CD4-positive, alpha-beta T cell (primary cell): ENCODE data around the gene MITF. TPM values are rescaled to one million over a fixed set of nuclear protein-coding genes. Genes with fewer than 3 reads are reported as not detected.
"Not testable (repeated sequence)": the region's sequence is repeated elsewhere in the genome, so short reads cannot be mapped to it uniquely, and the experiment has no call there.

Experiments used
- ATAC-seq: fragments of 200-7000 bp; cut with Tn5 transposase; one replicate; pipeline ENCODE4 v1.10.0; 2022; ENCODE audit warnings: mild to moderate bottlenecking; ENCODE audit not compliant: poor library complexity
- CTCF ChIA-PET: fragments of 350-600 bp; sonication (Branson Sonifier 250); formaldehyde crosslinking; loops from one replicate; lab custom pipeline; 2021; ENCODE audit warnings: antibody characterized with exemption, inconsistent platforms; lab: Charles Lee
- POLR2A ChIA-PET: fragments of 350-600 bp; sonication (Branson Sonifier 250); formaldehyde crosslinking; loops from one replicate; lab custom pipeline; 2021; ENCODE audit warnings: antibody characterized with exemption, inconsistent platforms; lab: Charles Lee
- DNase-seq, 14 experiments: peaks; one replicate each; pipeline ENCODE4 v3.0.0-alpha.2; 2013 to 2020; ENCODE audit warnings: mixed read lengths in 2 of 14
- H3K27ac ChIP-seq, 2 donors: one replicate each; pipeline versions ENCODE4 v1.5.1 to v1.7.0; 2013; ENCODE audit warnings: low read length in 2 of 2, low read depth in 1 of 2, mild to moderate bottlenecking in 1 of 2
- H3K27me3 ChIP-seq, 2 experiments: 1 replicate in 1 of 2; 2 replicates in 1 of 2; pipeline versions ENCODE4 v1.6.1 to v1.7.0; 2013; ENCODE audit warnings: low read length in 2 of 2, control low read depth in 1 of 2, mild to moderate bottlenecking in 1 of 2, moderate library complexity in 1 of 2; ENCODE audit not compliant: insufficient read depth in 2 of 2, control insufficient read depth in 1 of 2
- H3K36me3 ChIP-seq: one replicate; pipeline ENCODE4 v1.6.1; 2013; ENCODE audit warnings: low read length, control low read depth; ENCODE audit not compliant: insufficient read depth
- H3K4me1 ChIP-seq: one replicate; pipeline ENCODE4 v1.6.1; 2013; ENCODE audit warnings: low read length, control low read depth; ENCODE audit not compliant: insufficient read depth
- H3K4me3 ChIP-seq: one replicate; pipeline ENCODE4 v1.5.1; 2013; ENCODE audit warnings: mild to moderate bottlenecking, low read length, moderate library complexity
- H3K9me3 ChIP-seq, 2 experiments: 1 replicate in 1 of 2; 2 replicates in 1 of 2; pipeline versions ENCODE4 v1.6.1 to v1.7.0; 2013; ENCODE audit warnings: low read length in 2 of 2, mild to moderate bottlenecking in 2 of 2, control low read depth in 1 of 2, moderate library complexity in 1 of 2; ENCODE audit not compliant: control insufficient read depth in 1 of 2, insufficient read depth in 1 of 2
- H3K27ac Mint-ChIP-seq: one replicate; pipeline ENCODE4 v1.8.0; 2020; ENCODE audit warnings: mixed read lengths
- H3K27me3 Mint-ChIP-seq: one replicate; pipeline ENCODE4 v1.8.0; 2021; ENCODE audit warnings: mixed read lengths
- H3K36me3 Mint-ChIP-seq: one replicate; pipeline ENCODE4 v1.8.0; 2021; ENCODE audit warnings: low read depth, mixed read lengths
- H3K4me1 Mint-ChIP-seq: one replicate; pipeline ENCODE4 v1.8.0; 2021; ENCODE audit warnings: low read depth, mixed read lengths
- H3K4me3 Mint-ChIP-seq: one replicate; pipeline ENCODE4 v1.8.0; 2020; ENCODE audit warnings: mild to moderate bottlenecking, mixed read lengths
- H3K9me3 Mint-ChIP-seq: one replicate; pipeline ENCODE4 v1.8.0; 2020; ENCODE audit warnings: mixed read lengths
- intact Hi-C, 2 experiments: fragments of 100-400 bp; cut with DNase I in 1 of 2; cut with micrococcal nuclease in 1 of 2; formaldehyde crosslinking; loops; one replicate each; pipeline versions ENCODE4 v1.15.1 to v1.9.0; 2023 to 2025; cut with DNase I, micrococcal nuclease
- total RNA-seq, 174 experiments: library from RNA in 2 of 174; stranded (reverse) in 2 of 174; gene quantifications; one replicate each; pipeline ENCODE4 v1.2.3 and lab custom pipeline; 2021 to 2026
- TF ChIP-seq, protein P1 (sequence below): fragments of 200-600 bp; IDR thresholded peaks from one replicate; pipeline ENCODE4 v1.8.0; 2022; ENCODE audit warnings: antibody characterized with exemption, mild to moderate bottlenecking

MITF gene
- total RNA-seq, 2 experiments from 2014 or later: not detected

DNA sequence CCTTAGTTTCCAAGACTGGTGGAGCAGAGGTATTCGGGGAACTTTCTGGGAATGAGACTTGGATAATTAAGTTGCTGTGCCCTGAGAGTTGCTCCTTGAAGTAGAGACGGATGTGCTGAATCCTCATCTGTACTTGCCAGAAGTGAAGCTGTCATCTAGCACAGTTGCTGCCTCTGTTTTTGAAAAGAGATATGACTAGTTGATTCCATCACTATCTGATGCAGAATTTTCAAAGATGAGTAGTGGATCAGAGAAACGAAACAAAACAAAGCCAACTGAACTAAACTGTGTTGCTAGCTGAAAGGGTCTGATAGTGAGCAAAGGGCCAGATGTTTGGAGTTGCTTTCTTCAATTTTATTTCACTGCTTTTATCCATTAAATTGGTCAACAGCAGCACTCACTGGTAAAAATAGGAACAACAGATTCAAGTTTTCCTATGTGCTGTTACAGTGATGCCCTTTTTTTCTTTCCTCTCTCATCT, 52.7 kb downstream of the MITF start:
- Mint-ChIP-seq H3K4me3 (no peak overlapping the region), H3K4me1 (no peaks in the 10 kb centered on the region), H3K27ac (no peak overlapping the region), H3K27me3 (no peaks in the 10 kb centered on the region), H3K9me3 (no peaks in the 10 kb centered on the region), H3K36me3 (no peaks in the 10 kb centered on the region)
- no peaks in the 10 kb centered on the region for H3K27me3 ChIP-seq
- no peaks in the 10 kb centered on the region for H3K36me3 ChIP-seq
- H3K9me3 ChIP-seq: no peaks in the 10 kb centered on the region
- ChIA-PET POLR2A (no interaction called here), CTCF (no interaction called here)
- H3K4me1 ChIP-seq: no peaks in the 10 kb centered on the region
- no peak overlapping the region for H3K27ac ChIP-seq
- DNase-seq (no peak), ATAC-seq (no peak)
- TF ChIP-seq, protein P1, sequence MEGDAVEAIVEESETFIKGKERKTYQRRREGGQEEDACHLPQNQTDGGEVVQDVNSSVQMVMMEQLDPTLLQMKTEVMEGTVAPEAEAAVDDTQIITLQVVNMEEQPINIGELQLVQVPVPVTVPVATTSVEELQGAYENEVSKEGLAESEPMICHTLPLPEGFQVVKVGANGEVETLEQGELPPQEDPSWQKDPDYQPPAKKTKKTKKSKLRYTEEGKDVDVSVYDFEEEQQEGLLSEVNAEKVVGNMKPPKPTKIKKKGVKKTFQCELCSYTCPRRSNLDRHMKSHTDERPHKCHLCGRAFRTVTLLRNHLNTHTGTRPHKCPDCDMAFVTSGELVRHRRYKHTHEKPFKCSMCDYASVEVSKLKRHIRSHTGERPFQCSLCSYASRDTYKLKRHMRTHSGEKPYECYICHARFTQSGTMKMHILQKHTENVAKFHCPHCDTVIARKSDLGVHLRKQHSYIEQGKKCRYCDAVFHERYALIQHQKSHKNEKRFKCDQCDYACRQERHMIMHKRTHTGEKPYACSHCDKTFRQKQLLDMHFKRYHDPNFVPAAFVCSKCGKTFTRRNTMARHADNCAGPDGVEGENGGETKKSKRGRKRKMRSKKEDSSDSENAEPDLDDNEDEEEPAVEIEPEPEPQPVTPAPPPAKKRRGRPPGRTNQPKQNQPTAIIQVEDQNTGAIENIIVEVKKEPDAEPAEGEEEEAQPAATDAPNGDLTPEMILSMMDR: no peak
- no peak overlapping the region for H3K4me3 ChIP-seq
- intact Hi-C loops: no loop called here

DNA sequence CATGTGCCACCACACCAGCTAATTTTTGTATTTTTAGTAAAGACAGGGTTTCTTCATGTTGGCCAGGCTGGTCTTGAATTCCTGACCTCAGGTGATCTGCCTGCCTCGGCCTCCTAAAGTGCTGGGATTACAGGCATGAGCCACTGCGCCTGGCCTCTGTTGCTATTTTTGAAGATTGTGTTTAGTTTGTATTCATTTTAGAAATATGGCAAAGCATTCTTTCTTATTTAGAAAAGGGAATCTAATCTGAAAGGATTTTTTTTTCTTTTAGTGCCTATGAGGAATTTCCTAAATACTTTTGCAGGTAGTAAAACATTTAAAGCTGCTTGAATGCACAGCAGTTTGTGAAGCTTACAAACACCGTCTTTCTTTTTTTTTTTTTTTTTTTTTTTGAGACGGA, 56.9 kb downstream of the MITF start:
- POLR2A ChIA-PET, H3K4me1 Mint-ChIP-seq, H3K36me3 ChIP-seq, ATAC-seq, H3K27me3 Mint-ChIP-seq, H3K4me3 ChIP-seq, H3K36me3 Mint-ChIP-seq, DNase-seq, H3K4me3 Mint-ChIP-seq, H3K9me3 ChIP-seq, CTCF ChIA-PET, intact Hi-C loops, H3K27me3 ChIP-seq, H3K9me3 Mint-ChIP-seq, H3K27ac ChIP-seq, H3K27ac Mint-ChIP-seq, H3K4me1 ChIP-seq: not testable (repeated sequence)

DNA sequence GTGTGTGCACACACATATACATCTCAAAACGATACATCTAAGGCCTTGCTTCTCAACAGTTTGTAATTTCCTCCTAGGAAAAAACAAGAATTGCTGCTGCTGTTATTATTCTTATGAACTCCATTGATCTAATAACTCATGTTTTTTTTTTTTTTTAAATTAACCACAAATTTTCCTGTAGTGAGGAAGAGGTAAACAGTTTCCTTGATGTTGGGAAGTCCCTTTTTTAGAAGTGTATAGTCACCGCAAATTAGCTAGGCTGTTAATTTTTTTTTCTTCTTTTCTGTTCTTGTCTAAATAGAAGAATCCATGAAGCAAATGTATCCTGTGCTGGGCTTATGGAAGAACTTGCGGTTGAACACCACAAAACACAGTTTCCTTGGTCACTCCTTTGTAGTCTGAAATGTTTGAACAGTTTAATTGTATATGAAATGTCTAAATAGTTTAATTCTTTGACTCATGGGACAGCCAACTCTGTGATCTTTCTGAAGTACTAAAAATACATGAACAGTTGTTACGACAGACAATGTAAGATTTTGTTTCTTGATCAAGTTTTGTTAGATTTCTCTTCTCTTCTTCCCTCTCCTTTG, 64.5 kb downstream of the MITF start:
- H3K4me3 ChIP-seq: no peak overlapping the region
- ChIA-PET CTCF (no interaction called here), POLR2A (no interaction called here)
- no peak for ATAC-seq
- Mint-ChIP-seq H3K27ac (no peak overlapping the region), H3K4me3 (no peak overlapping the region), H3K36me3 (no peaks in the 10 kb centered on the region), H3K9me3 (no peaks in the 10 kb centered on the region), H3K27me3 (no peaks in the 10 kb centered on the region), H3K4me1 (no peaks in the 10 kb centered on the region)
- H3K9me3 ChIP-seq: no peaks in the 10 kb centered on the region
- no peak for DNase-seq
- no peak overlapping the region for H3K27ac ChIP-seq
- H3K27me3 ChIP-seq: no peaks in the 10 kb centered on the region
- no peaks in the 10 kb centered on the region for H3K4me1 ChIP-seq
- TF ChIP-seq, protein P1: no peak
- no peaks in the 10 kb centered on the region for H3K36me3 ChIP-seq
- intact Hi-C loops: no loop called here

DNA sequence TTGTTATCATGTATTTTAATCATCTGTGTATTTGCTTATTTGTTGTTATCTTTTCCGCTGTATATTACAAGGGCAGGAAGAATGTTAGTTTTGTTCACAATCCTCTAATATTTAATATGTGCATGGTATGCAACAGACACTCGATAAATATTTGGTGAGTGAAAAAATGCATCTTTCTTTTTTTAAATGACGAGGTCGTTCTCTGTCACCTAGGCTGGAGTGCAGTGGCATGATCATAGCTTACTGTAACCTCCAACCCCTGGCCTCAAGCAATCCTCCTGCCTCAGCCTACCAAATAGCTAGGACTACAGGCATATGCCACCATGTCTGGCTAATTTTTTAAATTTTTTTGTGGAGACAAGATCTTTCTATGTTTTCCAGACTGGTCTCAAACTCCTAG, 66.2 kb downstream of the MITF start:
- no peaks in the 10 kb centered on the region for H3K36me3 Mint-ChIP-seq
- no peak overlapping the region for H3K27ac Mint-ChIP-seq
- Histone ChIP-seq H3K9me3 (no peaks in the 10 kb centered on the region), H3K27ac (no peak overlapping the region), H3K4me3 (no peak overlapping the region), H3K27me3 (no peaks in the 10 kb centered on the region), H3K4me1 (no peaks in the 10 kb centered on the region), H3K36me3 (no peaks in the 10 kb centered on the region)
- no peaks in the 10 kb centered on the region for H3K27me3 Mint-ChIP-seq
- CTCF ChIA-PET: no interaction called here
- no peaks in the 10 kb centered on the region for H3K9me3 Mint-ChIP-seq
- H3K4me3 Mint-ChIP-seq: no peak overlapping the region
- TF ChIP-seq, protein P1: no peak
- no peaks in the 10 kb centered on the region for H3K4me1 Mint-ChIP-seq
- no peak for ATAC-seq
- POLR2A ChIA-PET: no interaction called here
- intact Hi-C loops: no loop called here
- no peak for DNase-seq
